ENCODE data around the gene ALKBH7.

The ALKBH7 gene

GRCh38 chr19:6402058-6402457 is 29.5 kb downstream of the ALKBH7 start:
- no peak for DNase-seq (ENCODE audit: low read depth)

GRCh38 chr19:6402837-6403608 is 30.4 kb downstream of the ALKBH7 start:
- DNase-seq (ENCODE audit: low read depth), result no peak

- DNase-seq (ENCODE audit: low read depth), result no peak
Measured at GRCh38 chr19:6406401-6406800, 33.8 kb downstream of the ALKBH7 start.

- DNase-seq (ENCODE audit: low read depth), result no peak
Measured at GRCh38 chr19:6409346-6409745, 36.8 kb downstream of the ALKBH7 start.

GRCh38 chr19:6412061-6412446 is 39.5 kb downstream of the ALKBH7 start:
- no peak for DNase-seq (ENCODE audit: low read depth)

- no peak for DNase-seq (ENCODE audit: low read depth)
Measured at GRCh38 chr19:6412447-6413091, 40.0 kb downstream of the ALKBH7 start.

GRCh38 chr19:6413291-6413690 is 40.7 kb downstream of the ALKBH7 start:
- no peak for DNase-seq (ENCODE audit: low read depth)

GRCh38 chr19:6413721-6414643 is 41.4 kb downstream of the ALKBH7 start:
- no peak for DNase-seq (ENCODE audit: low read depth)

GRCh38 chr19:6414793-6415590 is 42.4 kb downstream of the ALKBH7 start:
- no peak for DNase-seq (ENCODE audit: low read depth)

GRCh38 chr19:6415591-6416190 is 43.1 kb downstream of the ALKBH7 start:
- DNase-seq (ENCODE audit: low read depth), result no peak

GRCh38 chr19:6416658-6417405 is 44.2 kb downstream of the ALKBH7 start:
- no peak for DNase-seq (ENCODE audit: low read depth)

- DNase-seq (ENCODE audit: low read depth), result no peak
Measured at GRCh38 chr19:6417713-6418561, 45.3 kb downstream of the ALKBH7 start.

GRCh38 chr19:6418562-6418932 is 46.0 kb downstream of the ALKBH7 start:
- DNase-seq (ENCODE audit: low read depth), result no peak

- no peak for DNase-seq (ENCODE audit: low read depth)
Measured at GRCh38 chr19:6421075-6422014, 48.8 kb downstream of the ALKBH7 start.

GRCh38 chr19:6423499-6424194 is 51.1 kb downstream of the ALKBH7 start:
- DNase-seq (ENCODE audit: low read depth), result no peak

- no peak for DNase-seq (ENCODE audit: low read depth)
Measured at GRCh38 chr19:6424195-6424938, 51.8 kb downstream of the ALKBH7 start, which contains the start of gene KHSRP. KHSRP (minus strand) TSS chr19:6424811; CDS start chr19:6424701, 110 bp downstream.

Measured in stimulated activated CD8-positive, alpha-beta memory T cell treated with anti-CD3 and anti-CD28 coated beads, Interleukin-12 subunit alpha, Interleukin-12 subunit beta, amount 100 ng/mL, for 1 hour (primary cell).